AG08395 (cell line): ENCODE measurements around the gene BCAS4.
"Not testable (repeated sequence)": the region's sequence is repeated elsewhere in the genome, so short reads cannot be mapped to it uniquely, and the experiment has no call there.

Experiments
- DNase-seq: peaks from one replicate; pipeline ENCODE4 v3.0.0; 2012; ENCODE audit warnings: mixed read lengths, low spot score

BCAS4 gene

GRCh38 chr20:50876063-50876685 is 81.3 kb downstream of the BCAS4 start:
- no peak for DNase-seq

- DNase-seq: no peak
Observed at GRCh38 chr20:50876816-50877215, 82.0 kb downstream of the BCAS4 start.

GRCh38 chr20:50877232-50877743 is 82.4 kb downstream of the BCAS4 start:
- DNase-seq: no peak

GRCh38 chr20:50879649-50880550 is 85.0 kb downstream of the BCAS4 start:
- DNase-seq: no peak

- DNase-seq: not testable (repeated sequence)
Observed at GRCh38 chr20:50881759-50882424, 87.0 kb downstream of the BCAS4 start.

GRCh38 chr20:50883856-50884255 is 89.0 kb downstream of the BCAS4 start:
- DNase-seq: no peak

- no peak for DNase-seq
Observed at GRCh38 chr20:50885068-50885467, 90.2 kb downstream of the BCAS4 start.

GRCh38 chr20:50885781-50886180 is 90.9 kb downstream of the BCAS4 start:
- DNase-seq: no peak

GRCh38 chr20:50886184-50886790 is 91.4 kb downstream of the BCAS4 start:
- DNase-seq: no peak

- DNase-seq: no peak
Observed at GRCh38 chr20:50887576-50887975, 92.7 kb downstream of the BCAS4 start.

GRCh38 chr20:50891138-50891537 is 96.3 kb downstream of the BCAS4 start:
- no peak for DNase-seq

GRCh38 chr20:50892394-50892793 is 97.5 kb downstream of the BCAS4 start:
- DNase-seq: no peak

- DNase-seq: no peak
Observed at GRCh38 chr20:50893620-50894019, 98.8 kb downstream of the BCAS4 start.

- no peak for DNase-seq
Observed at GRCh38 chr20:50895111-50895830, 100.4 kb downstream of the BCAS4 start.

GRCh38 chr20:50898475-50898874 is 103.6 kb downstream of the BCAS4 start:
- DNase-seq: no peak

- DNase-seq: no peak
Observed at GRCh38 chr20:50900261-50900660, 105.4 kb downstream of the BCAS4 start.

GRCh38 chr20:50901301-50901700 is 106.4 kb downstream of the BCAS4 start:
- no peak for DNase-seq

- no peak for DNase-seq
Observed at GRCh38 chr20:50903353-50904051, 108.6 kb downstream of the BCAS4 start.

- no peak for DNase-seq
Observed at GRCh38 chr20:50904067-50904570, 109.3 kb downstream of the BCAS4 start.

- no peak for DNase-seq
Observed at GRCh38 chr20:50909413-50909812, 114.6 kb downstream of the BCAS4 start.

- peak; percentile 83 for DNase-seq
Observed at GRCh38 chr20:50911030-50911429, 116.2 kb downstream of the BCAS4 start.
